GM12864 (cell line): Measurements from ENCODE around the gene ABLIM2.

Source experiments
- DNase-seq: peaks from one replicate; pipeline ENCODE4 v3.0.0-alpha.2; 2011; ENCODE audit warnings: low read depth
- H3K4me3 ChIP-seq: 2 replicates; pipeline ENCODE4 v1.5.1; 2011; ENCODE audit warnings: mild to moderate bottlenecking, low read depth, low read length, control low read depth
- CTCF ChIP-seq: IDR thresholded peaks from 2 replicates; pipeline ENCODE4 v1.5.1; 2011; ENCODE audit warnings: low read depth, mild to moderate bottlenecking, moderate library complexity, low read length, control low read depth, inconsistent platforms; ENCODE audit errors: missing control alignments

ABLIM2 gene

GRCh38 chr4:8076023-8076422 is 82.6 kb downstream of the ABLIM2 start:
- no peak for DNase-seq
- H3K4me3 ChIP-seq, result no peak overlapping the region
- TF ChIP-seq CTCF, result no peak

GRCh38 chr4:8073206-8073863 is 85.3 kb downstream of the ABLIM2 start:
- no peak for DNase-seq
- H3K4me3 ChIP-seq, result no peak overlapping the region
- no peak for TF ChIP-seq CTCF

- no peak overlapping the region for H3K4me3 ChIP-seq
- TF ChIP-seq CTCF, result no peak
Observed at GRCh38 chr4:8072235-8072968, 86.2 kb downstream of the ABLIM2 start.

GRCh38 chr4:8071766-8072165 is 86.8 kb downstream of the ABLIM2 start:
- H3K4me3 ChIP-seq, result no peak overlapping the region
- TF ChIP-seq CTCF, result no peak
- DNase-seq, result no peak

More at GRCh38 chr4:8072235-8072968, 86.2 kb downstream of the ABLIM2 start:
- DNase-seq, result no peak

DNA sequence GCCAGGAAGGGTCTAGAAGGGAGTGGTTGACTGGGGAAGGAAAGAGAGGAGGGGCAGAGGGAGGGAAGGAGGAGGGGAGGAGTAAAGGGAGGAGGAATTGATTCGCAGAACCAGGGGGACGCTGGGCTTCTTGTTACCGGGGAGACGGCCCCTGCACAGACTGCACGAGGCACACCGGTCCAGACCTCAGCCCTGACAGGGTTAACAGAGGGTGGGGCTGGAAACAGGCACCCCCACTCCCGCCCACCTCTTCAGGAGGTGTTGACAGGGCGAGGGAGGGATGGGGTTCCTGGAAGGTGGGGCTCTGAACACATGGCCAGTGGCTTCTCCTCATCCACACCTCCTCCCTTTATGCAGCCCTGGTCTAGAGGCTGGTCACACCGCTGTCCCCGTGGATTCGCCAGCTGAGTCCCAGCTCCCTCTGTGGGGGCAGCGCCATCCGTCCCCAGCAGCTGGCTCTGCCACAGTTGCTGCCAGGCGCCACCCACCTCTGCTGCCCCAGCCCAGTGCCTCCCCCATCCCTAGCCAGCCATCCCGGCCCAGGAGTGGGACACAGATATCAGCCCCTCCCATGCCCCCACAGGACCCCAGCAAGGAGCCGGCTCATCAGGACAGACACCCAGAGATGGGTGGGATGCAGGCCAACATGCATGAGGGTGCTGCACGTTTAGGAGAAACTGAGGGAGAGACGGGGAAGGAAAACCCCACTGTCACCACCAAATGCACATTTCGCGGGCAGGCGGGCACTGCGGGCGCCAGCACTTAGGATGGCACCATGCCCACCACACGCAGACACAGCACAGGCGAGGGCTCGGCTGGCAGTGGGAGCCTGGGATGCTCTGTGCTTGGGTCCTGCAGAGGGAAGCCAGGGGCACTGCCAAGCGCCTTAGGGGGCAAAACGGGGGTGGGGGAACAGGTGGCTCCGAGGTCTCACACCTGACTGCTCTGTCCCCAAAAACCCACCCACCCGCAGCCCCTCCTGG is 87.6 kb downstream of the ABLIM2 start:
- H3K4me3 ChIP-seq, result no peak overlapping the region
- DNase-seq, result no peak
- no peak for TF ChIP-seq CTCF

- H3K4me3 ChIP-seq, result no peak overlapping the region
- no peak for TF ChIP-seq CTCF
- DNase-seq, result no peak
Observed at GRCh38 chr4:8069102-8069752, 89.4 kb downstream of the ABLIM2 start.
